IMR-90 (cell line): Measurements from ENCODE around the gene GZMM. TPM values are rescaled to one million over a fixed set of nuclear protein-coding genes. Genes with fewer than 3 reads are reported as not detected.

Experiments used
- ATAC-seq: fragments of 200-7000 bp; cut with Tn5 transposase; 2 replicates; pipeline ENCODE4 v1.9.1; 2020; ENCODE audit warnings: low read depth, mild to moderate bottlenecking, moderate library complexity
- BruUV-seq: library from RNA; stranded (reverse); fragments of 400-500 nt; replicated peaks from 2 replicates; lab custom pipeline; 2021; lab: Mats Ljungman, UMichigan
- CTCF ChIA-PET: fragments of 300-600 bp; formaldehyde crosslinking; extraction: SDS; loops from one replicate; lab custom pipeline; 2021; ENCODE audit warnings: antibody characterized with exemption; lab: Yijun Ruan, JAX
- POLR2A ChIA-PET: fragments of 300-600 bp; sonication (Branson Sonifier 250); formaldehyde crosslinking; loops from one replicate; lab custom pipeline; 2022; ENCODE audit warnings: antibody characterized with exemption; ENCODE audit not compliant: unreplicated experiment; lab: Charles Lee
- DNase-seq: peaks from one replicate; pipeline ENCODE4 v3.0.0; 2013
- H2AFZ ChIP-seq: replicated peaks from 2 replicates; pipeline ENCODE3; 2013; ENCODE audit warnings: low read length, mild to moderate bottlenecking; ENCODE audit not compliant: poor library complexity
- H2AK5ac ChIP-seq: 2 replicates; pipeline ENCODE4 v1.6.1; 2013; ENCODE audit warnings: low read depth, low read length, inconsistent platforms
- H2AK9ac ChIP-seq: replicated peaks from 2 replicates; pipeline ENCODE3; 2013; ENCODE audit warnings: mild to moderate bottlenecking, low read depth, low read length, moderate library complexity; ENCODE audit not compliant: poor library complexity
- H2BK120ac ChIP-seq: 2 replicates; pipeline ENCODE4 v1.6.1; 2013; ENCODE audit warnings: low read depth, low read length, inconsistent platforms
- H2BK15ac ChIP-seq: 3 replicates; pipeline ENCODE4 v1.6.1; 2013; ENCODE audit warnings: low read depth, low read length, inconsistent platforms
- H2BK20ac ChIP-seq: 2 replicates; pipeline ENCODE4 v1.6.1; 2013; ENCODE audit warnings: low read depth, mild to moderate bottlenecking, inconsistent platforms, low read length, moderate library complexity
- H2BK5ac ChIP-seq: 2 replicates; pipeline ENCODE4 v1.6.1; 2013; ENCODE audit warnings: mild to moderate bottlenecking, low read depth, low read length, inconsistent platforms; ENCODE audit not compliant: poor library complexity, severe bottlenecking
- H3K14ac ChIP-seq: replicated peaks from 2 replicates; pipeline ENCODE4 v1.6.1; 2013; ENCODE audit warnings: low read depth, low read length, inconsistent platforms
- H3K18ac ChIP-seq: 2 replicates; pipeline ENCODE4 v1.6.1; 2013; ENCODE audit warnings: low read depth, low read length, control low read depth
- H3K23ac ChIP-seq: 2 replicates; pipeline ENCODE4 v1.6.1; 2013; ENCODE audit warnings: low read depth, low read length, inconsistent platforms
- H3K27ac ChIP-seq: 2 replicates; pipeline ENCODE4 v1.5.1; 2013; ENCODE audit warnings: mild to moderate bottlenecking, control low read depth, low read length; ENCODE audit not compliant: insufficient read depth
- H3K27me3 ChIP-seq: 2 replicates; pipeline ENCODE4 v1.6.1; 2013; ENCODE audit warnings: low read length; ENCODE audit not compliant: control insufficient read depth, insufficient read depth
- H3K36me3 ChIP-seq: 2 replicates; pipeline ENCODE4 v1.6.1; 2013; ENCODE audit warnings: low read length, mixed read lengths; ENCODE audit not compliant: control insufficient read depth, insufficient read depth
- H3K4ac ChIP-seq: 2 replicates; pipeline ENCODE4 v1.6.1; 2013; ENCODE audit warnings: low read depth, low read length, inconsistent platforms
- H3K4me1 ChIP-seq: 2 replicates; pipeline ENCODE4 v1.6.1; 2013; ENCODE audit warnings: low read length, mixed read lengths; ENCODE audit not compliant: control insufficient read depth, insufficient read depth
- H3K4me2 ChIP-seq: 2 replicates; pipeline ENCODE4 v1.6.1; 2013; ENCODE audit warnings: low read depth, mild to moderate bottlenecking, control low read depth, low read length, moderate library complexity
- H3K4me3 ChIP-seq: 2 replicates; pipeline ENCODE4 v1.5.1; 2013; ENCODE audit warnings: low read depth, mild to moderate bottlenecking, control low read depth, low read length, moderate library complexity; ENCODE audit not compliant: insufficient read depth
- H3K56ac ChIP-seq: 2 replicates; pipeline ENCODE4 v1.6.1; 2013; ENCODE audit warnings: low read length, inconsistent platforms; ENCODE audit not compliant: insufficient read depth; ENCODE audit errors: extremely low read depth
- H3K79me1 ChIP-seq, 2 experiments: 2 replicates each; pipeline ENCODE4 v1.6.1; 2013; ENCODE audit warnings: low read length in 2 of 2, inconsistent platforms in 1 of 2, low read depth in 1 of 2
- H3K9ac ChIP-seq: 2 replicates; pipeline ENCODE4 v1.6.1; 2013; ENCODE audit warnings: low read depth, low read length, control low read depth
- H3K9me1 ChIP-seq: 2 replicates; pipeline ENCODE4 v1.6.1; 2013; ENCODE audit warnings: low read length, inconsistent platforms; ENCODE audit not compliant: insufficient read depth
- H3K9me3 ChIP-seq: 2 replicates; pipeline ENCODE4 v1.6.1; 2013; ENCODE audit warnings: low read length; ENCODE audit not compliant: control insufficient read depth, insufficient read depth
- H4K20me1 ChIP-seq: 2 replicates; pipeline ENCODE4 v1.6.1; 2013; ENCODE audit warnings: low read length, inconsistent platforms; ENCODE audit not compliant: insufficient read depth
- H4K5ac ChIP-seq: 2 replicates; pipeline ENCODE4 v1.6.1; 2013; ENCODE audit warnings: mild to moderate bottlenecking, low read depth, low read length, control low read depth
- H4K8ac ChIP-seq, 2 experiments: 2 replicates each; pipeline ENCODE4 v1.6.1; 2013; ENCODE audit warnings: low read depth in 2 of 2, low read length in 2 of 2, control low read depth in 1 of 2, inconsistent platforms in 1 of 2
- H4K91ac ChIP-seq: 2 replicates; pipeline ENCODE4 v1.6.1; 2013; ENCODE audit warnings: low read depth, low read length, inconsistent platforms; ENCODE audit not compliant: insufficient read depth
- ELK1 ChIP-seq: fragments of 150-350 bp; IDR thresholded peaks from 2 replicates; pipeline ENCODE4 v1.6.1; 2016; ENCODE audit warnings: low read depth, mild to moderate bottlenecking, low read length, moderate library complexity, borderline replicate concordance
- FOS ChIP-seq: fragments of 150-350 bp; IDR thresholded peaks from 2 replicates; pipeline ENCODE4 v1.6.1; 2016; ENCODE audit warnings: low read depth, low read length
- MAFK ChIP-seq: IDR thresholded peaks from 2 replicates; pipeline ENCODE4 v1.6.1; 2012; ENCODE audit warnings: low read depth, low read length, improper control_type of control experiment
- MAZ ChIP-seq: IDR thresholded peaks from 2 replicates; pipeline ENCODE4 v1.6.1; 2012; ENCODE audit warnings: low read depth, mild to moderate bottlenecking, low read length, improper control_type of control experiment, moderate library complexity, borderline replicate concordance
- MXI1 ChIP-seq: IDR thresholded peaks from 2 replicates; pipeline ENCODE4 v1.6.1; 2012; ENCODE audit warnings: low read depth, mild to moderate bottlenecking, low read length, moderate library complexity, borderline replicate concordance
- POLR2A ChIP-seq: IDR thresholded peaks from 2 replicates; pipeline ENCODE4 v1.6.1; 2012; ENCODE audit warnings: mild to moderate bottlenecking, low read depth, low read length
- RAD21 ChIP-seq: IDR thresholded peaks from 2 replicates; pipeline ENCODE4 v1.6.1; 2012; ENCODE audit warnings: low read length, improper control_type of control experiment
- RCOR1 ChIP-seq: IDR thresholded peaks from 2 replicates; pipeline ENCODE4 v1.6.1; 2012; ENCODE audit warnings: mild to moderate bottlenecking, low read length, improper control_type of control experiment; ENCODE audit not compliant: insufficient replicate concordance
- RFX5 ChIP-seq: IDR thresholded peaks from 2 replicates; pipeline ENCODE4 v1.8.0; 2012; ENCODE audit warnings: low read depth, mild to moderate bottlenecking, low read length, moderate library complexity
- SMC3 ChIP-seq: fragments of 150-350 bp; IDR thresholded peaks from 2 replicates; pipeline ENCODE4 v1.6.1; 2016; ENCODE audit warnings: low read depth, mild to moderate bottlenecking, antibody characterized with exemption, low read length, moderate library complexity
- USF2 ChIP-seq: fragments of 150-350 bp; IDR thresholded peaks from 2 replicates; pipeline ENCODE4 v1.6.1; 2017; ENCODE audit warnings: mild to moderate bottlenecking, antibody characterized with exemption, low read length, low read depth
- WGBS, 2 experiments: methylation state at CpG; one replicate each; pipeline versions ENCODE4 v1.1.5 to v1.1.7; 2013; ENCODE audit warnings: missing lambda C conversion rate in 2 of 2; ENCODE audit not compliant: insufficient read length in 1 of 2; ENCODE audit errors: extremely low coverage in 2 of 2; 5-methylcytosine and 5-hydroxymethylcytosine counted together
- dilution Hi-C: fragments of 300-500 bp; cut with HindIII; formaldehyde crosslinking; loops from one replicate; pipeline ENCODE4 v1.14.3; 2018; ENCODE audit warnings: low sequenced_read_pairs; ENCODE audit not compliant: unreplicated experiment
- in situ Hi-C: fragments of 300-500 bp; cut with MboI; formaldehyde crosslinking; loops from 3 replicates; pipeline ENCODE4 v1.14.3; 2019; ENCODE audit warnings: low sequenced_read_pairs, inconsistent platforms, mixed read lengths
- intact Hi-C: fragments of 100-400 bp; cut with micrococcal nuclease; formaldehyde crosslinking; loops from 2 replicates; pipeline ENCODE4 v1.10.0; 2022
- polyA plus RNA-seq, 3 experiments: library from polyadenylated mRNA; depleted of rRNA; stranded (reverse); fragments of >200 nt; gene quantifications; 2 replicates each; pipeline ENCODE4 v1.2.3, GENCODE V29; 2012; ENCODE audit warnings: low replicate concordance in 1 of 3
- total RNA-seq: library from RNA; depleted of rRNA; stranded (reverse); fragments of >200 nt; gene quantifications from 2 replicates; pipeline ENCODE4 v1.2.3, GENCODE V29; 2012

The GZMM gene
- total and polyA plus RNA-seq, 2 of the 4 experiments (the other 2 are of a cell fraction), result 0.24 TPM; not detected in 1

GRCh38 chr19:594265-594870 lies 50.5 kb downstream of the GZMM start:
- no TSS peak for BruUV-seq
- intact Hi-C loops, result no loop called here
- 71% methylated on average over 13 of the region's 24 CpGs; no CpG with 5 or more reads in 1 of the 2 experiments for WGBS, 2 experiments

More at GRCh38 chr19:594265-594870, 50.5 kb downstream of the GZMM start:
- no peak overlapping the region for H4K5ac ChIP-seq
- H3K9me3 ChIP-seq, result no peaks in the 10 kb centered on the region
- no peak overlapping the region for H3K18ac ChIP-seq
- H4K8ac ChIP-seq, result no peak overlapping the region
- no peaks in the 10 kb centered on the region for H3K9me1 ChIP-seq
- no peaks in the 10 kb centered on the region for H3K4me1 ChIP-seq
- H3K23ac ChIP-seq, result no peak overlapping the region
- no peak overlapping the region for H3K4me2 ChIP-seq
- H3K14ac ChIP-seq, result no peak overlapping the region
- H3K36me3 ChIP-seq, result no peaks in the 10 kb centered on the region
- H2AFZ ChIP-seq, result no peak overlapping the region
- no peaks in the 10 kb centered on the region for H3K79me1 ChIP-seq
- H2BK5ac ChIP-seq, result no peak overlapping the region
- ChIA-PET CTCF (no interaction called here), POLR2A (no interaction called here)
- H2BK120ac ChIP-seq, result no peak overlapping the region
- H2BK15ac ChIP-seq, result no peak overlapping the region
- H4K20me1 ChIP-seq, result peaks cover 23% of the 10 kb centered on the region
- H3K56ac ChIP-seq, result no peak overlapping the region
- no peak overlapping the region for H2AK9ac ChIP-seq
- H3K4me3 ChIP-seq, result no peak overlapping the region
- H2AK5ac ChIP-seq, result no peak overlapping the region
- no peak overlapping the region for H3K4ac ChIP-seq
- no peak overlapping the region for H3K9ac ChIP-seq
- no peak overlapping the region for H4K91ac ChIP-seq
- dilution Hi-C loops (no loop called here), in situ Hi-C loops (no loop called here)
- ATAC-seq (no peak), DNase-seq (no peak)
- TF ChIP-seq MAZ (no peak), RFX5 (no peak), ELK1 (no peak), USF2 (no peak), POLR2A (no peak), RAD21 (no peak), FOS (no peak), SMC3 (no peak), MXI1 (no peak), MAFK (no peak), RCOR1 (no peak)
- H2BK20ac ChIP-seq, result no peak overlapping the region
- H3K27me3 ChIP-seq, result peaks cover 22% of the 10 kb centered on the region; the same call in 1 of the 2 replicates
- no peak overlapping the region for H3K27ac ChIP-seq
